GM04504 (cell line): ENCODE data around the gene OR6K3.
"Not testable (repeated sequence)": the region's sequence is repeated elsewhere in the genome, so short reads cannot be mapped to it uniquely, and the experiment has no call there.

Experiments used
- DNase-seq: peaks from one replicate; pipeline ENCODE4 v3.0.0-alpha.2; 2012; ENCODE audit warnings: low read depth

Gene OR6K3

GRCh38 chr1:158720620-158721019 is at the start of gene OR6K3:
Gene OR6K3, minus strand, starts transcription at chr1:158720720. Its CDS starts 2,605 bp downstream, at chr1:158718115.
- DNase-seq = no peak

DNA sequence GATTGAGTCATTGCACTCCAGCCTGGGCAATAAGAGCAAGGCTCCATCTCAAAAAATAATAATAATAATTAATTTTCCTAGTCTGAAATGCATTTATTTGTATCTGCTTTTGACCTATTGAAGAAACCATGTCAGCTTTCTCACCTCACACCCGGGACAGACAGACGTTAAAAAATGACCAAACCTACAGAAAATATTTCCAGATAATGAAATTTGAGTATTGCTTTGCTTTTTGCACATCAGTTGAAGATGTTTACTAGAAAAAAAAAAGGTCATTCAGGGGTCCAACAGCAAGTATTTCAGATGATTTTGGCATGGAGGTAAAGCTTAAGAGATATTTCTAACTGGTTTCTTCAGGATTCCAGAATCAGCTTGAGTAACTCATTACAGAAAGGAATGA is 33.9 kb upstream of the OR6K3 start, which contains the start of gene OR6K6:
OR6K6 (plus strand) TSS at position 301 of the 400 bp plus-strand sequence. CDS start 168 bp downstream, outside the sequence.
- no peak for DNase-seq

GRCh38 chr1:158752155-158752712 is 31.7 kb upstream of the OR6K3 start:
- no peak for DNase-seq

GRCh38 chr1:158735848-158736247 is 15.3 kb upstream of the OR6K3 start:
- DNase-seq = no peak

DNA sequence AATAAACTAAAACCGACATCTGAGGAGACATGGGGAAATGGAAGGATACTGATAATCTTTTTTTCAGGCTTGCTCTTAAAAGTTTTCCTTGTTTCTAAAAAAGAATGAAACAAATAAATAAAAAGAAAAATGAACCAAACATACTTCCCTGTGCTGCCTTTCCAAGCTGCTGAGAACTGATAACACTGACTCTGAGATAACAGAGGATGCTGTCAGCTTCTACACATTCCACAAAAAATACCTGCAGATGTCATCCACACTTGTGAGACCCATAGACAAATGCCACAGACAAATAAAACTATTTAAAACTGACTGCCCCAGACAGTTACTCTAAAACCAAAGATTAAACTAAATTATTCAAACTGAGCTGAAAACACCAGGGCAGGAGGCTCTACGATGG is 12.0 kb upstream of the OR6K3 start:
- no peak for DNase-seq

DNA sequence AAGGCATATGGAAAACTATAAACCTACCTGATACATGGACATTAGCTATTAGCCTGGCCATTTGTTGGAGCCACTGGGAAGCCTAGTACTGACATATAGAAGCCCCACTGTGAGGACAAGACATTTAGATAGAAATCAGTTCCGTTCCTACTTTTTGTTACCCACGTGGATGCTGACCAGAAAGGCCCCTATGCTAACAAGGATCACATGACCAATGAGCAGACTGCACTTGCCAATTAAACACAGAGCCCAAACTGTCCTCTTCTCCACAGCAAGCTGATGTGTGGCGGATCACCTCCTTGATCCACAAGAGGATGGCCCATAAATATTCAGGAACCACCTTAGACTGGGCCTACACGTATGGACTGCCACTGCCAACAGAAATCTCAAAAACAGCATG is 11.2 kb upstream of the OR6K3 start:
- no peak for DNase-seq

DNA sequence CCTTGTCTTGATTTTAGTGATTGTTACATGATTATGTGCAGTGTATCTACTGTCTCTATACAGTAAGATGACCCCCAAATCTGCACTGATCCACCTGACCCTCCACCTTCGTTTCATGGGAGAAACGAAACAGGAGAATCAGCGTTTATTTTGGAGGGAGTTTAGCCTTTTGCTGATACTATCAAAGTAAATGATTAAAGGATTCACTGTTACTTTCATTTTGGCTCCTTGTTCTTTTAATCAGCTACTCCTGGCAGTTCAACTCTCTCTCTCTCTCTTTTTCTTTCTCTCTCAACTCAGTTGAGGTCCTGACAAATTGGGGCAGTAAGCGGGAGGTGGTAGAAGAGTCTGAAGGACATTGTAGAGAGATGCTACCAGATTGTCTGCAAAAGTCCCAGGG is 9.9 kb upstream of the OR6K3 start:
- no peak for DNase-seq

DNA sequence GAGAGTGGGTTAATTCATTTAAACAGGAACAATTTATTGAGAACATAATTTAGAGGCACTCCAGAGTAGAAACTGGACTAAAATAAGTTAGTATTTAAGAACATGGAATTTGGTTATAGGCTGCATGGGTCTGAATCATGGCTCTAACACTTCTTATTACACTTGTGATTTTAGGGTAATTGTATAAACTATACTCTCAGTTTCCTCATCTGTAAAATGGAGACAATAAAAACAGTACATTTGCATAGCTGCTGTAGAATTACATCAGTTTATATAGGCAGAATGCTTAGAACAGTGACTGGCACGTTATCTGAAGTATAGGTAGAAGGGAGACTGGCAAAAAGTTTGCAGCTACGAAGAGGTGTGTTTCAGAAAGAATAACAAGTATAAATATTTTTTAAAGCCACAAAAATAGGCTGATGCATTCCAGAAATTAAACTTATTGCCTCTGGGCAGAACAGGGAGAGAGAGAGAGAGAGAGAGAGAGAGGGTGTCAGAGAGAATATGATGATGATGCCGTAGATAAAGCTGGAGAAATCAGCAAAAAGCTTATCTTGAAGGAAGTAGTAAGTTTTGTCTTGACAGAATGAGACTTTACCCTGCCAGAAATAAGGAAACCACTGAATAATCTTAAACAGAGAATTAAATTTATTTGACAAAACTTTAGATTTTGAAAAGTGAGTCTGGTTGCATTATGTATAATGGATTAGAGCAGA is 8.1 kb upstream of the OR6K3 start:
- no peak for DNase-seq

- DNase-seq = no peak
These were observed 3.9 kb upstream of the OR6K3 start for GRCh38 chr1:158724442-158724841.

- DNase-seq = no peak
These were observed 856 bp downstream of the OR6K3 start for GRCh38 chr1:158719664-158720063.

- no peak for DNase-seq
These were observed 3.2 kb downstream of the OR6K3 start for GRCh38 chr1:158717344-158717743.

- no peak for DNase-seq
These were observed 4.2 kb downstream of the OR6K3 start for GRCh38 chr1:158716335-158716734.

- DNase-seq = no peak
These were observed 5.8 kb downstream of the OR6K3 start for GRCh38 chr1:158714754-158715153.

- DNase-seq = no peak
These were observed 9.4 kb downstream of the OR6K3 start for GRCh38 chr1:158711098-158711497.

GRCh38 chr1:158706096-158706495 is 14.4 kb downstream of the OR6K3 start:
- DNase-seq = no peak

DNA sequence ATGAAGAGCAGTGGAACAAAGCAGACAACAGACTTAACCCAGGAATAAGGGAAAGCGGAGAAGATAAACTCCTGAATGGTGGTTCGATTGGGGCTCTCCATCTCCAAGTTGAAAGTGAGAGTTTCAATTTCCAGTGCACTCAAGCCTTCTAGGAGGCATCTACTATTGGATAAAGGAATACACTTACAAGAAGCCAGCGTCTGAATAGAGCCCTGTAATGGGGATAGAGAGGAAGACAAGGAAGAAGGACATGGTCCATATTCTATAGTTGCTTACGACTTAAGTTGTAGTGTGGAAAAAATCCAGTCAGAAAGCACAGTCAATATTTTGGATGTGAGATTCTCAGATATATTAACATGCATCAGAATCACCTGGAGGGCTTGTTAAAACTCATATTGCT is 20.0 kb downstream of the OR6K3 start, which contains the start of gene OR6K2:
OR6K2 (minus strand) TSS at position 101 of the 400 bp plus-strand sequence; CDS start at position 101, 0 bp downstream.
- DNase-seq = no peak

GRCh38 chr1:158694596-158694995 is 25.9 kb downstream of the OR6K3 start:
- no peak for DNase-seq

DNA sequence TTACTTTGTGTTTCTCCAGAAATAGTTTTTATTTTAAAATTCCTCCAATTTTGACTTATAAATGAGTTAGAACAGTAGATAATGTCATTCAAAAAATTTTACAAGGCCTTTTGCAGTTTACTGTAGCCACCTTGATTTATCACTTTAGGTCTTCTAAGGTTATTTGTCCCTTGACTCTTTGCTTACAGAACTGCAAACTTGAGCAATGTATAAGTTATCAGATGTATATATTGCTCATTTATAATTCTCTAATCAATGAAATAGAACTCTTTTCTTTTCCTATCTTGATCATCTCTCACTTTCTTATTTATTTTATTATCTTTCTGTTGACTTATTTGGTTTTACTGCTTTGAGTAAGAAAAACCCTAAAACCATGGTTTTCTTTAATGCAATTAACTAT is 28.2 kb downstream of the OR6K3 start:
- no peak for DNase-seq

- DNase-seq = no peak
These were observed 28.6 kb downstream of the OR6K3 start for GRCh38 chr1:158691907-158692306.

GRCh38 chr1:158691149-158691548 is 29.4 kb downstream of the OR6K3 start:
- not testable (repeated sequence) for DNase-seq

GRCh38 chr1:158689875-158690274 is 30.6 kb downstream of the OR6K3 start:
- no peak for DNase-seq

DNA sequence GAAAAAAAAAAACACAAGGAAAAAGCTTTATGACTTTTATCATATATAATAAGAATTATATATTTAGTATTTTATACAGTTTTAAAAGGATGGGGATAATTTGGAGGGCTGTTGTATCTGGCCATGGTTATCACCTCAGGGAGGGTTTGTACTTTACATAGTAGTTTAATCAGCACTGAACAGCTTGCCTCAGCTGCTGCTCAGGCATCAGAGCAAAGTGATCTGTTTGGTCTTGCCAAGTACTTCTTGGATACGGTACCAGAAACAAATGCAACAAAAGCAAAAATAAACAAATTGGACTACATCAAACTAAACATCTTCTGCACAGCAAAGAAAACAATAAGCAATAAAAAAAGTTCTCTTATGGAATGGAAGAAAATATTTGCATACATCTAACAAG is 31.4 kb downstream of the OR6K3 start:
- DNase-seq = no peak

- DNase-seq = not testable (repeated sequence)
These were observed 32.2 kb downstream of the OR6K3 start for GRCh38 chr1:158688343-158688742.

GRCh38 chr1:158687037-158687436 is 33.5 kb downstream of the OR6K3 start:
- no peak for DNase-seq
